HEK293 (cell line): ENCODE measurements around the gene RAB8A.

Experiments
- CTCF ChIA-PET: fragments of 350-600 bp; formaldehyde crosslinking; extraction: SDS; loops from one replicate; lab custom pipeline; 2021; ENCODE audit warnings: antibody characterized with exemption; lab: Yijun Ruan, JAX
- POLR2A ChIA-PET: fragments of 300-600 bp; formaldehyde crosslinking; extraction: SDS; loops from one replicate; lab custom pipeline; 2020; ENCODE audit warnings: antibody characterized with exemption, inconsistent platforms; lab: Yijun Ruan, JAX
- H3K27ac ChIP-seq: fragments of 200-500 bp; sonication (Bioruptor generic); 2 replicates; pipeline ENCODE4 v1.5.1; 2014; ENCODE audit warnings: low read depth, low read length, control low read depth, inconsistent platforms; ENCODE audit errors: extremely low read depth
- H3K36me3 ChIP-seq, 2 experiments: fragments of 200-500 bp in 1 of 2; sonication (Bioruptor generic) in 1 of 2; 1 replicate in 1 of 2; 2 replicates in 1 of 2; pipeline ENCODE4 v1.5.1; 2014 to 2017; ENCODE audit warnings: inconsistent platforms in 2 of 2, low read length in 2 of 2; ENCODE audit not compliant: control insufficient read depth in 2 of 2, insufficient read depth in 1 of 2
- H3K4me1 ChIP-seq: fragments of 200-500 bp; sonication (Bioruptor generic); 2 replicates; pipeline ENCODE4 v1.5.1; 2014; ENCODE audit warnings: mild to moderate bottlenecking, low read length, inconsistent platforms; ENCODE audit not compliant: control insufficient read depth, insufficient read depth
- H3K4me3 ChIP-seq: 2 replicates; pipeline ENCODE4 v1.5.1; 2011; ENCODE audit warnings: low read depth, mild to moderate bottlenecking, control low read depth, low read length, moderate library complexity
- H3K9me3 ChIP-seq: fragments of 200-500 bp; sonication (Bioruptor generic); 2 replicates; pipeline ENCODE4 v1.5.1; 2014; ENCODE audit warnings: low read depth, low read length, inconsistent platforms; ENCODE audit not compliant: control insufficient read depth, insufficient read depth
- HOXC10 ChIP-seq: sonication (generic); formaldehyde crosslinking; IDR thresholded peaks from 2 replicates; pipeline ENCODE4 v1.8.1; 2023; ENCODE audit warnings: mild to moderate bottlenecking, missing genetic modification reagents
- KLF1 ChIP-seq: fragments of 450-650 bp; formaldehyde crosslinking; IDR thresholded peaks from 2 replicates; pipeline ENCODE4 v1.5.1; 2016; ENCODE audit warnings: missing biosample characterization, missing genetic modification characterization
- KLF8 ChIP-seq: fragments of 450-650 bp; formaldehyde crosslinking; IDR thresholded peaks from 2 replicates; pipeline ENCODE4 v1.5.1; 2016; ENCODE audit warnings: missing biosample characterization, missing genetic modification characterization
- MZF1 ChIP-seq: fragments of 450-650 bp; formaldehyde crosslinking; IDR thresholded peaks from 2 replicates; pipeline ENCODE4 v1.5.1; 2017; ENCODE audit warnings: missing biosample characterization, missing genetic modification characterization, borderline replicate concordance
- SETDB1 ChIP-seq: IDR thresholded peaks from one replicate; pipeline ENCODE4 v1.6.1; 2017; ENCODE audit warnings: mild to moderate bottlenecking, low read length, moderate library complexity, mixed read lengths; ENCODE audit not compliant: insufficient read length
- TRIM28 ChIP-seq: IDR thresholded peaks from 2 replicates; pipeline ENCODE4 v1.6.1; 2011; ENCODE audit warnings: low read length, control low read depth, borderline replicate concordance
- ZBTB17 ChIP-seq: fragments of 450-650 bp; formaldehyde crosslinking; IDR thresholded peaks from 2 replicates; pipeline ENCODE4 v1.5.1; 2016; ENCODE audit warnings: missing biosample characterization, missing genetic modification characterization
- ZFHX2 ChIP-seq: fragments of 450-650 bp; formaldehyde crosslinking; conservative IDR thresholded peaks from 2 replicates; pipeline ENCODE4 v1.5.1; 2016; ENCODE audit warnings: missing biosample characterization, missing genetic modification characterization
- ZFP3 ChIP-seq: fragments of 450-650 bp; formaldehyde crosslinking; IDR thresholded peaks from 2 replicates; pipeline ENCODE4 v1.5.1; 2016; ENCODE audit warnings: low read depth, missing biosample characterization, missing genetic modification characterization
- ZNF121 ChIP-seq: fragments of 450-650 bp; formaldehyde crosslinking; IDR thresholded peaks from 2 replicates; pipeline ENCODE4 v1.5.1; 2016; ENCODE audit warnings: missing biosample characterization, missing genetic modification characterization
- ZNF146 ChIP-seq: fragments of 450-650 bp; formaldehyde crosslinking; IDR thresholded peaks from 2 replicates; pipeline ENCODE4 v1.5.1; 2016; ENCODE audit warnings: missing biosample characterization, missing genetic modification characterization
- ZNF19 ChIP-seq: fragments of 450-650 bp; formaldehyde crosslinking; IDR thresholded peaks from 2 replicates; pipeline ENCODE4; 2016; ENCODE audit warnings: missing biosample characterization, missing genetic modification characterization, low read depth
- ZNF2 ChIP-seq: fragments of 450-650 bp; formaldehyde crosslinking; IDR thresholded peaks from 2 replicates; pipeline ENCODE4 v1.5.1; 2016; ENCODE audit warnings: missing biosample characterization, missing genetic modification characterization
- ZNF266 ChIP-seq: fragments of 450-650 bp; formaldehyde crosslinking; IDR thresholded peaks from 2 replicates; pipeline ENCODE4 v1.5.1; 2016; ENCODE audit warnings: missing biosample characterization, missing genetic modification characterization, low read depth
- ZNF37A ChIP-seq: fragments of 450-650 bp; IDR thresholded peaks from 2 replicates; pipeline ENCODE4 v1.5.1; 2018; ENCODE audit warnings: missing biosample characterization, missing genetic modification characterization
- ZNF548 ChIP-seq: fragments of 450-650 bp; formaldehyde crosslinking; IDR thresholded peaks from 2 replicates; pipeline ENCODE4 v1.5.1; 2016; ENCODE audit warnings: missing biosample characterization, missing genetic modification characterization
- ZNF747 ChIP-seq: fragments of 450-650 bp; formaldehyde crosslinking; IDR thresholded peaks from 2 replicates; pipeline ENCODE4 v1.5.1; 2016; ENCODE audit warnings: missing biosample characterization, missing genetic modification characterization
- ZXDB ChIP-seq: fragments of 450-650 bp; formaldehyde crosslinking; IDR thresholded peaks from 2 replicates; pipeline ENCODE4 v1.5.1; 2016; ENCODE audit warnings: missing biosample characterization, missing genetic modification characterization
- TF ChIP-seq, protein P1 (sequence below): fragments of 450-650 bp; formaldehyde crosslinking; IDR thresholded peaks from 2 replicates; pipeline ENCODE4 v1.5.1; 2016; ENCODE audit warnings: missing biosample characterization, missing genetic modification characterization

RAB8A gene

DNA sequence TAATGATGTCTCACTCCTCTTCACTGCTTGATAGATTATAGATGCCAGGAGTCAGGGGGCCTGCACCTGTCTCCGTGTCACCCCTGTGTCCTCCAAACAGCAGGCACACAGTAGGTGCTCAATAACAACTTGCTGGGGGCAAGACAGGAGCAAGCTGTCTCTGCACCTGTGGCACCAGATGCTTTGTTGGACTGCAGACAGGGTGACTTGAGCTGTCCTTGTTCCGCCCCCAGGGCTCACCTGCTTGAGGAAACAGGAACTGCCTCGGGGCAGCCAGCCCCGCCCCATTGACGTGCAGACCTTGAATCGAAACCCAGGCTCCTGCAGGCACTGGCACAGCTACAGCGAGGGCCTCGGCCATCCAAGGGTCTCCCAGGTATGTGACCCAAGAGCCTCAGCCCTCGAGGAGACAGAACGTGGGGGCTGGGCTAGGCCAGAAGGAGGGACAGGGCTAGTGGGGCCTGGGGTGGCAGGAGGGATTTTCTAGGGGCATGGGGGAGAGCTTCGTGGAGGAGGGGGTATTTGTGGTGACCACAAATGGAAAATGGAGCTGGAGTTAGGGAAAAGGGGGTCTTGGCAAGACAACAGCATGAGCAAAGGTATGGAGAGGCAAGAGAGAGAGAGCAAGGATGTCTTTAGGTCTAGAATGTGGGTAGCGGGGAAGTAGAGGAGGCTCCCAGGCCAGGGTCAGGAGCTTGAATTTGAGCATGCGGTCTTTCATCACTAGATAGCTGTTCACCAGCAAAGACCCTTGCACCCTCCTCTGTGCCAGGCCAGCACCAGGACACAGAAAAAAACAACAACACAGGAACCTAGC is 31.9 kb downstream of the RAB8A start, which contains the start of gene HSH2D:
Gene HSH2D, plus strand, starts transcription at position 287 of the 817 bp plus-strand sequence. CDS start 5,066 bp downstream, outside the sequence.
- Histone ChIP-seq H3K27ac (no peak within 1 kb of the TSS), H3K4me1 (no peaks in the 10 kb centered on the region), H3K36me3 (no peaks in the 10 kb centered on the region), H3K9me3 (no peaks in the 10 kb centered on the region), H3K4me3 (no peak within 1 kb of the TSS)
- ChIA-PET CTCF (interaction anchor here (1.0 kb wide), 1 partner anchor 103 kb away, joined by 5 read pairs; no protein-coding TSS in a partner anchor), POLR2A (no interaction called here)
- TF ChIP-seq TRIM28 (no peak), ZFHX2 (tag by site-specific recombination) (no peak), MZF1 (tag by site-specific recombination) (no peak), ZBTB17 (tag by site-specific recombination) (no peak), ZNF548 (tag by site-specific recombination) (no peak), ZNF2 (no peak), ZNF19 (tag by site-specific recombination) (no peak)
- TF ChIP-seq, protein P1, sequence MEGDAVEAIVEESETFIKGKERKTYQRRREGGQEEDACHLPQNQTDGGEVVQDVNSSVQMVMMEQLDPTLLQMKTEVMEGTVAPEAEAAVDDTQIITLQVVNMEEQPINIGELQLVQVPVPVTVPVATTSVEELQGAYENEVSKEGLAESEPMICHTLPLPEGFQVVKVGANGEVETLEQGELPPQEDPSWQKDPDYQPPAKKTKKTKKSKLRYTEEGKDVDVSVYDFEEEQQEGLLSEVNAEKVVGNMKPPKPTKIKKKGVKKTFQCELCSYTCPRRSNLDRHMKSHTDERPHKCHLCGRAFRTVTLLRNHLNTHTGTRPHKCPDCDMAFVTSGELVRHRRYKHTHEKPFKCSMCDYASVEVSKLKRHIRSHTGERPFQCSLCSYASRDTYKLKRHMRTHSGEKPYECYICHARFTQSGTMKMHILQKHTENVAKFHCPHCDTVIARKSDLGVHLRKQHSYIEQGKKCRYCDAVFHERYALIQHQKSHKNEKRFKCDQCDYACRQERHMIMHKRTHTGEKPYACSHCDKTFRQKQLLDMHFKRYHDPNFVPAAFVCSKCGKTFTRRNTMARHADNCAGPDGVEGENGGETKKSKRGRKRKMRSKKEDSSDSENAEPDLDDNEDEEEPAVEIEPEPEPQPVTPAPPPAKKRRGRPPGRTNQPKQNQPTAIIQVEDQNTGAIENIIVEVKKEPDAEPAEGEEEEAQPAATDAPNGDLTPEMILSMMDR = no peak

DNA sequence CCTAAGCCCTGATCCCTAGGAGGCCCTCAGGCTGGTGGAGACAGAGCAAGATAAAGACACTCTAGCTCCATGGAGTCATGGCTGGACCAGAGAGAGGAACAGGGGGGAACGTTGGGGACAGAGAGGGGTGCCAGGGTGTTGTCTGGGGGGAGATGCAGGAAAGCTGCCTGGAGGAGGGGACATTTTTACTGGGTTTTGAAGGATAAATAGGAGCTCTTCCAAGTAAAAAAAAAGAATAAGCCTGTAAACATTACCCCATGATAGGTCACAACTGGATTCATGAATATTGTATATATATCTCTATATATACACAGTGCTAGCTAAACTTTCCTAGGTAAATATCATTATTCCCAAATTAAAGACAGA is 32.5 kb downstream of the RAB8A start:
- TF ChIP-seq ZFP3 = peak; percentile 74
- TF ChIP-seq SETDB1 = no peak
- H3K9me3 ChIP-seq = no peaks in the 10 kb centered on the region
- H3K4me3 ChIP-seq = no peak overlapping the region
- H3K36me3 ChIP-seq = no peaks in the 10 kb centered on the region
- no peak overlapping the region for H3K27ac ChIP-seq
- no peaks in the 10 kb centered on the region for H3K4me1 ChIP-seq
- ChIA-PET POLR2A (interaction anchor here (0.5 kb wide), 1 partner anchor 1699 kb away, joined by 6 read pairs; no protein-coding TSS in a partner anchor), CTCF (interaction anchor here (1.0 kb wide), 1 partner anchor 103 kb away, joined by 5 read pairs; no protein-coding TSS in a partner anchor)

DNA sequence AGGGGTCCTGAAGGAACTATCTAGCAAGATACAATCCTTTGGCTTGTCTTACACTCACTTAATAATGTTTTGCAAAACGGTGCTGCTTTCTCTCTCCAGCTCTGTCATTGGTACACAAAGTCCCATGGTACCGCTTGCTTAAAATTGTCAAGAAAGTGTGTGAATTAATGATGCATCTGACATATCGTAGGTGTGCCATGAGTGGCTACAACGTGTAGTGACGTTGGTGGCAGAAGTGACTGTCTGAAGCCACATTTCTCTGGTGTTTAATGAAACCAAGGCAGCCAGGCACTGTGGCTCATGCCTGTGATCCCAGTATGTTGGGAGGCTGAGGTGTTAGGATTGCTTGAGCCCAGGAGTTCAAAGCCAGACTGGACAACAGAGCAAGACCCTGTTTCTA is 34.4 kb downstream of the RAB8A start:
- H3K9me3 ChIP-seq = no peaks in the 10 kb centered on the region
- ChIA-PET POLR2A (no interaction called here), CTCF (no interaction called here)
- no peak overlapping the region for H3K4me3 ChIP-seq
- no peak for TF ChIP-seq KLF8 (tag by site-specific recombination)
- no peak for TF ChIP-seq ZXDB (tag by site-specific recombination)
- TF ChIP-seq ZNF266 (tag by site-specific recombination) = no peak
- TF ChIP-seq ZNF747 (tag by site-specific recombination) = no peak
- peak; percentile 35; the same call in 1 of the 2 replicates for TF ChIP-seq ZNF121
- no peaks in the 10 kb centered on the region for H3K4me1 ChIP-seq
- H3K27ac ChIP-seq = no peak overlapping the region
- no peaks in the 10 kb centered on the region for H3K36me3 ChIP-seq

DNA sequence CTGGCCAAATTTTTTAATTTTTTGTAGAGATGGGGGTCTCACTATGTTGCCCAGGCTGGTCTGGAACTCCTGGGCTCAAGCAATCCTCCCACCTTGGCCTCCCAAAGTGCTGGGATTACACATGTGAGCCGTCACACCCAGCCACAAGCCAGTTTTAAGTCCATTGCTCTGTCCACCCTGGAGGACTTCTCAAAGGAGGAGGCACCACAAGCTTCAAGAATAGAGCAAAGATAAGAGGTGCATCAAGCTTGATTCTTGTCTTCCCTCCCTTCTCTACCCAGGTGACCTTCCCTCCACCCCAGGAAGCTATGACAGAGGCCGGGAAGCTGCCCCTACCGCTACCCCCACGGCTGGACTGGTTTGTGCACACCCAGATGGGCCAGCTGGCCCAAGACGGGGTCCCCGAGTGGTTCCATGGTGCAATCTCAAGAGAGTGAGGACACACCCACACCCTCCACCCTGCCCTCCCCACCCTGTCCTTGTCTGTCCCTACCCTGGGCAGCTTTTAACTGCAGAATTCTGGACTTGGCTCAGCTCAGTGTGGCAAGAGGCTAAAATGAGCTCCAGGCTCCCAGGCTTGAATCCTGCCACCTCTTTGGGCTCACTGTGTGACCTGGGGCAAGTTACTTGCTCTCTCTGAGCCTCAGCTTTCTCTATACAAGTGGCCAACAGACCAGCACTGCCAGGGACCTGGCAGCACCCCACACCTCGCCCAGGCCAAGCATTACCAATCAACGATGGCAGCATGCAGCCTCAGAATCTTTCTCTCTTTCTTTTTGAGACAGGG is 36.9 kb downstream of the RAB8A start:
- CTCF ChIA-PET = interaction anchor here (0.6 kb wide), 1 partner anchor 95 kb away, joined by 3 read pairs; no protein-coding TSS in a partner anchor
- POLR2A ChIA-PET = no interaction called here
- H3K4me1 ChIP-seq = no peaks in the 10 kb centered on the region

More for the DNA sequence above, 36.9 kb downstream of the RAB8A start:
- H3K4me3 ChIP-seq = no peak overlapping the region
- H3K9me3 ChIP-seq = no peaks in the 10 kb centered on the region
- TF ChIP-seq KLF1 (peak; percentile 29; the same call in 1 of the 2 replicates), ZNF146 (tag by site-specific recombination) (no peak), ZNF37A (tag by site-specific recombination) (no peak), HOXC10 (CRISPR knock-in tag) (no peak)
- H3K27ac ChIP-seq = no peak overlapping the region
- no peaks in the 10 kb centered on the region for H3K36me3 ChIP-seq
